SJCRH30 (cell line): ENCODE results near the gene RFX2. TPM values are rescaled to one million over a fixed set of nuclear protein-coding genes. Genes with fewer than 3 reads are reported as not detected.
"Not testable (repeated sequence)": the region's sequence is repeated elsewhere in the genome, so short reads cannot be mapped to it uniquely, and the experiment has no call there.

Experiments used
- DNase-seq, 2 experiments: peaks; one replicate each; pipeline ENCODE4 v3.0.0-alpha.2; 2015 to 2020
- H3K27ac ChIP-seq: fragments of 250-450 bp; sonication (Bioruptor Pico); 2 replicates; pipeline ENCODE4 v1.5.1; 2020; ENCODE audit warnings: mild to moderate bottlenecking, moderate library complexity
- H3K27me3 ChIP-seq: fragments of 250-450 bp; sonication (Bioruptor Pico); 2 replicates; pipeline ENCODE4 v1.5.1; 2020; ENCODE audit warnings: mild to moderate bottlenecking, moderate library complexity
- H3K36me3 ChIP-seq: fragments of 250-450 bp; sonication (Bioruptor Pico); 2 replicates; pipeline ENCODE4 v1.5.1; 2020; ENCODE audit warnings: mild to moderate bottlenecking, moderate library complexity
- H3K4me1 ChIP-seq: fragments of 250-450 bp; sonication (Bioruptor Pico); 2 replicates; pipeline ENCODE4 v1.5.1; 2020; ENCODE audit warnings: mild to moderate bottlenecking, moderate library complexity
- H3K4me3 ChIP-seq: fragments of 250-450 bp; sonication (Bioruptor Pico); 2 replicates; pipeline ENCODE4 v1.5.1; 2020; ENCODE audit warnings: mild to moderate bottlenecking, moderate library complexity
- H3K9me3 ChIP-seq: fragments of 250-450 bp; sonication (Bioruptor Pico); replicated peaks from 2 replicates; pipeline ENCODE4 v1.5.1; 2020; ENCODE audit warnings: mild to moderate bottlenecking, moderate library complexity
- total RNA-seq: library from RNA; depleted of rRNA; stranded (reverse); fragments of >200 nt; shearing (Covaris generic); gene quantifications from 2 replicates; pipeline ENCODE4 v1.2.3, GENCODE V29; 2014

Gene RFX2
- total RNA-seq, 1 experiment from 2014 or later = 5.7 TPM

- H3K4me3 ChIP-seq = no peak overlapping the region
- peaks cover 9% of the 10 kb centered on the region; the same call in 1 of the 2 replicates for H3K36me3 ChIP-seq
- H3K4me1 ChIP-seq = peaks cover 21% of the 10 kb centered on the region
- H3K9me3 ChIP-seq = no peaks in the 10 kb centered on the region
- H3K27me3 ChIP-seq = no peaks in the 10 kb centered on the region
- DNase-seq = peak; percentile 22 to 55
- no peak overlapping the region for H3K27ac ChIP-seq
These were observed 138.5 kb downstream of the RFX2 start for GRCh38 chr19:5971714-5972354.

DNA sequence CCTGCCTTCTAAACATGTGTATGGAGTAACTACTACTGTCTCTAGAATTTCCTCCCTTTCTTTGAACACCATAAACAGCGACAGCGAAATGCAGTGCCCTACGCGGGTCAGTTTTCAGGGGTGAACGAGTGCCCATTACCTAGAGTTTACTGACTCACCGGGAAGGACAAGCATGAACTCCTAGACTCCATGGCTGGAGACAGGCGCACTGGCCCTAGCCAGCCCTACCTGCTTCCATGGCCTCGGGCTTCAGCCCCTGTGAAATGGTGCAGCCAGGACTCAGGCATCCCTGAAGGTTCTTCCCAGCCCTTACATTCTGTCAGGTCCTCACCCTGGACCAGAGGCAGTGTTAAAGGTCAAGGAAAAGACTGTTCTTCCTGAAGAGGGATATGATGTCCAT is 140.8 kb downstream of the RFX2 start:
- Histone ChIP-seq H3K27me3 (no peaks in the 10 kb centered on the region), H3K4me3 (no peak overlapping the region), H3K4me1 (peaks cover 19% of the 10 kb centered on the region), H3K9me3 (no peaks in the 10 kb centered on the region), H3K27ac (no peak overlapping the region), H3K36me3 (peaks cover 16% of the 10 kb centered on the region; the same call in 1 of the 2 replicates)
- no peak for DNase-seq

DNA sequence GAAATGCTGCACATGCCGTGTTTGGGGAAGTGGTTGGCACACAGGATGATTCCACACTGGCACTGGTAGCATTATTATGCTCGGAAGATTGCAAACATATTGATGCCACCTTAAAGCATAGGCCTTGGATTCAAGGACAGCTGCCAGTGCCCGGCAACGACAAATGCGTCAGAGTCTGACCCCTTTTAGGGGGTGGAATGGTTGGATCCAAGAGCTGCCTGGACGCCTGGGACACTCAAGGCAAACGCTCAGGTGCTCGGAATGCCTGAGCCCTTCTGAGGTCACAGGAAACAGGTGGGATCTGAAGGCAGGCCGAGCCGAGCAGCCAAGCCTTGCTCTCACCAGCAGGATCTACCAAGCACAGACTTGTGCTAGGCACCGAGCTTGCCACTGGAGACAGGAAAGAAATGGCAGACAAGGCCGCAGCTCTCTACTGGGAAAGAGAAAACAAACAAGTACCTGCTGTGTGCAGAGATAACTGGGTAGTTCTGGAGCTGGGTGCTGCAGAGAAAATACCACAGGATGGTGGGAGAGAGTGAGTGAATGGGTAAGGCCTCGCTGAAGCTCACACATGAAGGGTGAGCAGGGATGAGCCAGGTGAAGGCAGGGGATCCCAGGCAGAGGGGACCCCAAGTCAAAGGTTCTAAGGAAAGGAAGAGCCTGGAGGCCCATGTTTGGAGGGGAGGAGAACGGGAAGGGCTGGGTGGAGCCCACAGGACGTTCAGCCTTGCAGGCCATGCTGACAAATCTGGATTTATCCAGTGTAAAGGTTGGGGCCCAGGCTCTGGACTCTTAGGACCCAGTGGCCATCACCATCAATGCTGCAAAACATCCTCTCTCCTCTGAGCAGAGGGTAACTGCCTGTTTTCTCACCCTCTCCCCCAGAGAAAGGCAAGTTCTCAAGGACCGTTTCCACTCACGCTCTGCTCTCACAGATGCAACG is 141.6 kb downstream of the RFX2 start:
- Histone ChIP-seq H3K36me3 (peaks cover 16% of the 10 kb centered on the region; the same call in 1 of the 2 replicates), H3K27me3 (no peaks in the 10 kb centered on the region), H3K4me3 (no peak overlapping the region), H3K27ac (no peak overlapping the region), H3K4me1 (peaks cover 19% of the 10 kb centered on the region), H3K9me3 (no peaks in the 10 kb centered on the region)
- no peak for DNase-seq

DNA sequence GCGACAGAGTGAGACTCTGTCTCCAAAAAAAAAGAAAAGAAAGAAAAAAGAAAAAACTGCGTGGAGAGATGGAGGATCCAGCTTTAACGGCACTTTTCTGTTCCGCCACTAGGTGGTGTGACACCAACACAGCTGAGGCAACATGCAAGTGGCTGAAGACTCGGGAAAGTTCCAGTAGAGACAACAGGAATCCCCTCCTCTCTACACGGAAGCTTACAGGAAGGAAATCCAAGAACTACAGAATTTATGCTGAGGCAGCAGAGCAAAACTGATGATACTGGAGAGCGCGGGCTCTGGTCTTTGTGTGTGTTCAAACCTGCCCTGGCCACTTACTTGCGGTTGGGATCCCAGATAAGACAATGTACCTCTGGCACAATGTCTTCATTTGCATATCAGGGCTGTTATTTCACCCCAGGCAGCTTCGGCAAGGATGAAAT is 142.3 kb downstream of the RFX2 start:
- no peak overlapping the region for H3K27ac ChIP-seq
- H3K4me3 ChIP-seq = no peak overlapping the region
- no peaks in the 10 kb centered on the region for H3K27me3 ChIP-seq
- DNase-seq = peak; percentile 50 to 77
- peaks cover 16% of the 10 kb centered on the region; the same call in 1 of the 2 replicates for H3K36me3 ChIP-seq
- no peaks in the 10 kb centered on the region for H3K9me3 ChIP-seq
- peaks cover 20% of the 10 kb centered on the region for H3K4me1 ChIP-seq

DNA sequence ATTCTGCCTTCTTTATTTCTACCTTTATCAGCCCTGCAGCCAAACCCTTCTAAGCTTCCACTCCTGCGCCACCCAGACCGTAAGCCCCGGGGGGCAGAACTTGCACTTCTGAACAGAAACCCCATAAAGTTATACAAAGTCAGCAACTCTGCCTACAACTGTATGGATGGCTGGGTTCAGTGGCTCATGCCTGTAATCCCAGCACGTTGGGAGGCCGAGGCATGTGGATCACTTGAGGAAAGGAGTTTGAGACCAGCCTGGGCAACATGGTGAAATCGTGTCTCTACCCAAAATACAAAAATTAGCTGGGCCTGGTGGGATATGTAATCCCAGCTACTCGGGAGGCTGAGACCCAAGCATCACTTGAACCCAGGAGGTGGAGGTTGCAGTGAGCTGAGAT is 142.7 kb downstream of the RFX2 start:
- H3K4me3 ChIP-seq = no peak overlapping the region
- peaks cover 22% of the 10 kb centered on the region for H3K4me1 ChIP-seq
- no peak overlapping the region for H3K27ac ChIP-seq
- H3K36me3 ChIP-seq = peaks cover 16% of the 10 kb centered on the region; the same call in 1 of the 2 replicates
- no peaks in the 10 kb centered on the region for H3K9me3 ChIP-seq
- H3K27me3 ChIP-seq = no peaks in the 10 kb centered on the region
- no peak for DNase-seq

GRCh38 chr19:5966941-5967340 is 143.4 kb downstream of the RFX2 start:
- H3K9me3 ChIP-seq = no peaks in the 10 kb centered on the region
- no peak overlapping the region for H3K4me3 ChIP-seq
- H3K27me3 ChIP-seq = no peaks in the 10 kb centered on the region
- peaks cover 16% of the 10 kb centered on the region; the same call in 1 of the 2 replicates for H3K36me3 ChIP-seq
- H3K4me1 ChIP-seq = peaks cover 20% of the 10 kb centered on the region
- DNase-seq = no peak
- no peak overlapping the region for H3K27ac ChIP-seq

DNA sequence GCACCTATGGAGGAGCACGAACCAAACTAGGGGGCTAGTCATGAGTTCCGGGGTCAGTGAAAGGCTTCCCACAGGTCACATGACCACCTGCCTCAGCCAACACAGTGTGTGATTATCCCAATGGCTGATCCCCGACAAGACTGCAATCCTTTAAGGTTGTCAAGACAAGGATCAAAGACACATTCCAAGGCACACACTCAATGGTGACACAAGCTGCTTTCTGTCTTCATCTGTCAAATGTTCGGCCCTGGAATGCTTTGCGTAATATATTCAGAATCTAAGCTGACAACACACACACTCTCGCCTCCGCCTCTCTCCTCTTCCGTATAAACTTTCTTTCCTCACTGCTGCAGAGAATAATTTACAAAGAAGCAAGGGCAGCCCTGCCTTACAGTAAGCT is 144.1 kb downstream of the RFX2 start:
- Histone ChIP-seq H3K27ac (no peak overlapping the region), H3K9me3 (no peaks in the 10 kb centered on the region), H3K4me1 (peaks cover 17% of the 10 kb centered on the region), H3K27me3 (no peaks in the 10 kb centered on the region), H3K4me3 (no peak overlapping the region), H3K36me3 (peaks cover 16% of the 10 kb centered on the region; the same call in 1 of the 2 replicates)
- no peak for DNase-seq

GRCh38 chr19:5964816-5965565 is 145.3 kb downstream of the RFX2 start:
- no peak overlapping the region for H3K4me3 ChIP-seq
- H3K4me1 ChIP-seq = peaks cover 17% of the 10 kb centered on the region
- no peaks in the 10 kb centered on the region for H3K9me3 ChIP-seq
- no peak for DNase-seq
- H3K27me3 ChIP-seq = no peaks in the 10 kb centered on the region
- no peak overlapping the region for H3K27ac ChIP-seq
- H3K36me3 ChIP-seq = peaks cover 16% of the 10 kb centered on the region; the same call in 1 of the 2 replicates

DNA sequence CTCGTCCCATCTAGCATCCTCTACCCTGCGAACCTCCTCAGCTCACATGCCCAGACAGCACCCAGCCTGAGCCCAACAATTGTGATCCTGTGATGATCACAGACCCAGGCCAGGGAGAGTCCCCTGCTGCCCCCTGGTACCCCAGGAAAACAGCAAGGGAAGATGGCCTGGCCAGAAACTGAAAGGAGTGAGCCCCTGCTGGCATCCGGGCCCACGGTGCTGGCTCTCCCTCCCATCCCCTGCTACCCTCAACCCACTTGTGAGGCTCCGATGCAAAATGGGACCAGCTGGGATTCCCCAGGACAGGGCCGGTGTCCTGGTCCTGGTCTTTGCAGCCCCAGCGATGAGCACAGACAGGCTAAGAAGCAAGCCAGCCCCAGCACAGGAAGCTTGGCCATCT is 146.4 kb downstream of the RFX2 start:
- no peak for DNase-seq
- no peaks in the 10 kb centered on the region for H3K27me3 ChIP-seq
- H3K9me3 ChIP-seq = no peaks in the 10 kb centered on the region
- H3K36me3 ChIP-seq = peaks cover 16% of the 10 kb centered on the region; the same call in 1 of the 2 replicates
- no peak overlapping the region for H3K4me3 ChIP-seq
- H3K4me1 ChIP-seq = peaks cover 17% of the 10 kb centered on the region
- H3K27ac ChIP-seq = no peak overlapping the region

DNA sequence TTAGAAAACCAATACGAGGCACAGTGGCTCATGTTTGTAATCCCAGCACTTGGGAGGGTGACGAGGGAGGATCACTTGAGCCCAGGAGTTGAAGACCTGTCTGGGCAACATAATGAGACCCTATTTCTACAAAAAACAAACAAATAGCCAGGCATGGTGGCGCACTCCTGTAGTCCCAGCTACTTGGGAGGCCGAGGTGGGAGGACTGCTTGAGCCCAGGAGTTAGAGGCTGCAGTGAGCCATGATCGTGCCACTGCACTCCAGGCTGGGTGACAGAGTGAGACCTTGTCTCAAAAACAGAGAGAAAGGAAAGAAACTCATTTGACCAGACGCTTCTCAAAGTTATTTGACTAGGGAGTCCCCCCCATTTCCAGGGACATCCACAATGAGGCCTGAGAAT is 147.0 kb downstream of the RFX2 start:
- H3K4me3 ChIP-seq, H3K27me3 ChIP-seq, DNase-seq, H3K27ac ChIP-seq, H3K9me3 ChIP-seq: not testable (repeated sequence)
- Histone ChIP-seq H3K36me3 (peaks cover 15% of the 10 kb centered on the region; the same call in 1 of the 2 replicates), H3K4me1 (peaks cover 17% of the 10 kb centered on the region)

- Histone ChIP-seq H3K4me3 (no peak overlapping the region), H3K36me3 (peaks cover 7% of the 10 kb centered on the region; the same call in 1 of the 2 replicates), H3K4me1 (peaks cover 15% of the 10 kb centered on the region), H3K27me3 (no peaks in the 10 kb centered on the region), H3K27ac (peak overlapping the region; percentile 16; the same call in 1 of the 2 replicates), H3K9me3 (no peaks in the 10 kb centered on the region)
- peak; percentile 81 to 88 for DNase-seq
These were observed 148.0 kb downstream of the RFX2 start for GRCh38 chr19:5961969-5962945.

DNA sequence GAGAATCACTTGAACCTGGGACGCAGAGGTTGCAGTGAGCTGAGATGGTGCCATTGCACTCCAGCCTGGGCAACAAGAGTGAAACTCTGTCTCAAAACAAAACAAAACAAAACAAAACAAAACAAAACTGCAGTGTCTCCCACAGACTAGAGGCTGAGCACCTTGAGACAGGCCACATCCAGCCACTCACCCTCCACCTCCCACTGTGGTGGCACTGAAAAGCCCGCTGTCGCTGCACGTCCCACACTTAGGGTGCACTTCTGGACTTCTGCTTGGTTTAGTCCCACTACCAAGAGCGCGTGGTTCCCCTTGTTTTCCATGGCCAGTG is 148.7 kb downstream of the RFX2 start:
- not testable (repeated sequence) for DNase-seq, H3K27me3 ChIP-seq, H3K36me3 ChIP-seq, H3K4me3 ChIP-seq, H3K9me3 ChIP-seq
- Histone ChIP-seq H3K4me1 (peaks cover 15% of the 10 kb centered on the region), H3K27ac (peak overlapping the region; percentile 16; the same call in 1 of the 2 replicates)

DNA sequence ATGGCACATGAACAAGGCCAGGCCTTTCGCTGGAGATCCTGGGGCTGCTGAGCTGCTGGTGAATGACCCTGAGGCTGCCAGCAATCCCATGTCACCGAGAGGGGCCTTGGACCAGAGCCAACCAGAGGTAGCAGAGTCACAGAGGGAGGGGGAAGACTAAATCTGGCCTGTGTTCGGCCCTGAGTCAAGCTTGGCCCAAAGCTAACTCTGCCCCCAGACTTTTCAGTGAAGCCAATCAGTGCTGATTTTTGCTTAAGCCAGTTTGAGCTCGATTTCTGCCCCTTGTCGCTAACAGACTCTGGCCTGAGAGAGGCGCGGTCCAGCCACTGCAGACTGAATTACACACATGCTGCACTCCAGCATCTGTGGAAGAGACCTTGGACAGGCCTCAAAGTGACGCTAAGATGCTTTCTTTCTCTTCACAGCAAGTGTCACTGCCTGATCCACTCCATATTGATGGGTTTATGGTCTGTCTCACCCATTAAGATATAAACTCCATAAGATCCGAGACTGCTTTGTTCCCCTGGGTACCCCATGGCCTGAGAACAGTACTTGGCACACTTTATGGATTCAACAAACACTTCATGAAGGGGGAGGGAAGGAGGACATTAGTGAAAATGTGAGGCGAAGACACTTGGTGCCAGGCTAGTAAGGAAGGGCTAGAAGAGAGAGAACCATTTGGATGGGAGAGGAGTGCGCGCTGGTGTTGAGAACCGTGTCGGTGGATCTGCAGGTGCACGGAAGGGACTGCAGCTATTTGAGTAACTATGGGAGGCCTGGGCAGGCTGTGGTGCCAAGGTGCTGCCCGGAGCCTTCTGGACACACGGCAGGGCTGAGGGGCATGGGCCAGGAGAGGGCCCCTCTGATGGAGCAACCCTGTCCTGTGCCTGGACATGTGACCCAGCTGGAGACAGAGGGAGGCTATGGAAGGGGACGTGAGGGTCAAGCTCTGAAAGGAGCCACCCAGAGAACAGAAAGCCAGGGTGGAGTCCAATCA is 150.0 kb downstream of the RFX2 start:
- Histone ChIP-seq H3K9me3 (no peaks in the 10 kb centered on the region), H3K27me3 (no peaks in the 10 kb centered on the region), H3K4me1 (peaks cover 21% of the 10 kb centered on the region), H3K27ac (no peak overlapping the region), H3K36me3 (peaks cover 3% of the 10 kb centered on the region; the same call in 1 of the 2 replicates), H3K4me3 (no peak overlapping the region)
- DNase-seq = no peak
